HL-60 (cell line): ENCODE data around the gene LOXL1.

ENCODE experiments used
- DNase-seq, 2 experiments: peaks; one replicate each; pipeline ENCODE4 v3.0.0-alpha.2; 2010 to 2020; ENCODE audit warnings: low read depth in 1 of 2, low spot score in 1 of 2
- H3K27ac ChIP-seq: fragments of 250-450 bp; sonication (Bioruptor Pico); replicated peaks from 2 replicates; pipeline ENCODE4 v1.5.1; 2020; ENCODE audit warnings: mild to moderate bottlenecking, moderate library complexity
- H3K27me3 ChIP-seq: fragments of 250-450 bp; sonication (Bioruptor Pico); 2 replicates; pipeline ENCODE4 v1.5.1; 2021; ENCODE audit warnings: mild to moderate bottlenecking, moderate library complexity; ENCODE audit not compliant: insufficient read depth, poor library complexity, severe bottlenecking
- H3K4me3 ChIP-seq: replicated peaks from 2 replicates; pipeline ENCODE4 v1.5.1; 2011; ENCODE audit warnings: mild to moderate bottlenecking, control low read depth, low read length; ENCODE audit not compliant: insufficient read depth
- GABPA ChIP-seq: IDR thresholded peaks from 2 replicates; pipeline ENCODE4 v1.6.1; 2012; ENCODE audit warnings: low read depth
- POLR2AphosphoS5 ChIP-seq: IDR thresholded peaks from 2 replicates; pipeline ENCODE4 v1.6.1; 2012; ENCODE audit warnings: low read depth
- SPI1 ChIP-seq: IDR thresholded peaks from 2 replicates; pipeline ENCODE4 v1.6.1; 2012; ENCODE audit warnings: low read depth, mild to moderate bottlenecking, borderline replicate concordance
- TF ChIP-seq, protein P1 (sequence below): IDR thresholded peaks from 2 replicates; pipeline ENCODE4 v1.6.1; 2012; ENCODE audit warnings: low read depth; ENCODE audit not compliant: insufficient replicate concordance
- TF ChIP-seq, protein P2 (sequence below): IDR thresholded peaks from one replicate; pipeline ENCODE4 v1.5.1; 2011; ENCODE audit warnings: low read length, control low read depth, inconsistent platforms; ENCODE audit not compliant: insufficient read depth

Gene LOXL1

DNA sequence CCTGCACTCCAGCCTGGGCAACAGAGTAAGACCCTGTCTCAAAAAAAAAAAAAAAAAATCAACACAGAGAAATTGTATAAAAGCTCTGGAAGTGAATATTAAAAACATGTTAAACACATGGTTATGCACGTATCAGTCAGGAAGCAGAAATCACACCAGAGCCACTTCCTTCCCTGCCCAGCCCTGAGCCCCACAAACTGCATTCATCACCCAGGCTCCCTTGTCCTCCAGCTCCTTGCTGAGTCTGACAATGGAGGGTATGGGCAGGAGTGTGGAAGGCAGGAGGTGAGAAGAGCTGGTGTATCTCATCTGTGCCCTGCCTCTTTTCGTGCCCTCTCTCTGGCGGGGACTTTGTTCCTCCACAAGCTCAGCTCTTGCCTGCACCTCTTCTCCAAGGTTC lies 12.1 kb upstream of the LOXL1 start:
- H3K27me3 ChIP-seq, result peaks cover 7% of the 10 kb centered on the region
- DNase-seq, result no peak
- no peak overlapping the region for H3K4me3 ChIP-seq
- no peak for TF ChIP-seq SPI1
- TF ChIP-seq, protein P1, sequence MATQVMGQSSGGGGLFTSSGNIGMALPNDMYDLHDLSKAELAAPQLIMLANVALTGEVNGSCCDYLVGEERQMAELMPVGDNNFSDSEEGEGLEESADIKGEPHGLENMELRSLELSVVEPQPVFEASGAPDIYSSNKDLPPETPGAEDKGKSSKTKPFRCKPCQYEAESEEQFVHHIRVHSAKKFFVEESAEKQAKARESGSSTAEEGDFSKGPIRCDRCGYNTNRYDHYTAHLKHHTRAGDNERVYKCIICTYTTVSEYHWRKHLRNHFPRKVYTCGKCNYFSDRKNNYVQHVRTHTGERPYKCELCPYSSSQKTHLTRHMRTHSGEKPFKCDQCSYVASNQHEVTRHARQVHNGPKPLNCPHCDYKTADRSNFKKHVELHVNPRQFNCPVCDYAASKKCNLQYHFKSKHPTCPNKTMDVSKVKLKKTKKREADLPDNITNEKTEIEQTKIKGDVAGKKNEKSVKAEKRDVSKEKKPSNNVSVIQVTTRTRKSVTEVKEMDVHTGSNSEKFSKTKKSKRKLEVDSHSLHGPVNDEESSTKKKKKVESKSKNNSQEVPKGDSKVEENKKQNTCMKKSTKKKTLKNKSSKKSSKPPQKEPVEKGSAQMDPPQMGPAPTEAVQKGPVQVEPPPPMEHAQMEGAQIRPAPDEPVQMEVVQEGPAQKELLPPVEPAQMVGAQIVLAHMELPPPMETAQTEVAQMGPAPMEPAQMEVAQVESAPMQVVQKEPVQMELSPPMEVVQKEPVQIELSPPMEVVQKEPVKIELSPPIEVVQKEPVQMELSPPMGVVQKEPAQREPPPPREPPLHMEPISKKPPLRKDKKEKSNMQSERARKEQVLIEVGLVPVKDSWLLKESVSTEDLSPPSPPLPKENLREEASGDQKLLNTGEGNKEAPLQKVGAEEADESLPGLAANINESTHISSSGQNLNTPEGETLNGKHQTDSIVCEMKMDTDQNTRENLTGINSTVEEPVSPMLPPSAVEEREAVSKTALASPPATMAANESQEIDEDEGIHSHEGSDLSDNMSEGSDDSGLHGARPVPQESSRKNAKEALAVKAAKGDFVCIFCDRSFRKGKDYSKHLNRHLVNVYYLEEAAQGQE, result no peak
- H3K27ac ChIP-seq, result no peak overlapping the region

DNA sequence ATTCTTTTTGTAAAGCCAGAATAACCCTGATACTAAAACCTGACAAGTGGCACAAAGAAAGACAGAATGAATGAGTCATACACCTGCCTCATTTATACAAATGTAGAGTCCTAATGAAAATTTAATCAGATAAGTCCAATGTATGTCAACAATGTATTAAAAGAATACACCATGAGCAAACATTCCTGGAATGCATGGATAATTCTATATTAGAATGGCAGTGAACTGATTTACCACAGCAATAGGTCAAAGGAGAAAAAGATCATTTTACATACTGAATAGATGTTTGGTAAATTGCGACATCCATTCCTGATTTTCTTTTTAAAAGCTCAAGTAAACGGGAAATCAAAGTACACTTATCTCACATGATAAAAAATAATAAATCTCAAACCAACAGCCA lies 11.2 kb upstream of the LOXL1 start:
- DNase-seq, result no peak
- Histone ChIP-seq H3K27me3 (peaks cover 7% of the 10 kb centered on the region), H3K27ac (no peak overlapping the region), H3K4me3 (no peak overlapping the region)
- TF ChIP-seq, protein P1, result no peak
- TF ChIP-seq SPI1 (no peak), POLR2AphosphoS5 (no peak)
- TF ChIP-seq, protein P2, sequence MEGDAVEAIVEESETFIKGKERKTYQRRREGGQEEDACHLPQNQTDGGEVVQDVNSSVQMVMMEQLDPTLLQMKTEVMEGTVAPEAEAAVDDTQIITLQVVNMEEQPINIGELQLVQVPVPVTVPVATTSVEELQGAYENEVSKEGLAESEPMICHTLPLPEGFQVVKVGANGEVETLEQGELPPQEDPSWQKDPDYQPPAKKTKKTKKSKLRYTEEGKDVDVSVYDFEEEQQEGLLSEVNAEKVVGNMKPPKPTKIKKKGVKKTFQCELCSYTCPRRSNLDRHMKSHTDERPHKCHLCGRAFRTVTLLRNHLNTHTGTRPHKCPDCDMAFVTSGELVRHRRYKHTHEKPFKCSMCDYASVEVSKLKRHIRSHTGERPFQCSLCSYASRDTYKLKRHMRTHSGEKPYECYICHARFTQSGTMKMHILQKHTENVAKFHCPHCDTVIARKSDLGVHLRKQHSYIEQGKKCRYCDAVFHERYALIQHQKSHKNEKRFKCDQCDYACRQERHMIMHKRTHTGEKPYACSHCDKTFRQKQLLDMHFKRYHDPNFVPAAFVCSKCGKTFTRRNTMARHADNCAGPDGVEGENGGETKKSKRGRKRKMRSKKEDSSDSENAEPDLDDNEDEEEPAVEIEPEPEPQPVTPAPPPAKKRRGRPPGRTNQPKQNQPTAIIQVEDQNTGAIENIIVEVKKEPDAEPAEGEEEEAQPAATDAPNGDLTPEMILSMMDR, result no peak

DNA sequence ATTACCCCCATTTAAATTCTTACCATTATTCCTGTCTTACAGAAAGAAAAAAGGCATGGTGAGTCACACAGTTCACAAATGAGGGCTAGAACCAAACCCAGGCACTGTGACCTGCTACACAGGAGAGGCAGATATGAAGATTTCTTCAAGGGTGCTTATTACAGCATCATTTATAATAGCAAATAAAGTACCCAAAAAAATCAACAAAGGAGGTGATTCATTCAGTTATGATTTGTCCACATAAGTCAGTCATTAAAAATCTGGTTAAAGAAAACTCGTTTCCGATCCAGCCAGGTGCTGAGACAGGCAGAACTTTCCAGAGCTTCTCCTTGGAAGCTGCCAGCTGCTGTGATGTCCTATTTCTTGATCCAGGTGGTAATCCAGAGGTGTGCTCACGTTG lies 7.5 kb upstream of the LOXL1 start:
- no peak for DNase-seq
- H3K27me3 ChIP-seq, result no peaks in the 10 kb centered on the region
- no peak overlapping the region for H3K27ac ChIP-seq
- H3K4me3 ChIP-seq, result no peak overlapping the region
- TF ChIP-seq POLR2AphosphoS5 (no peak), SPI1 (no peak), GABPA (no peak)
- TF ChIP-seq, protein P2, result no peak
- TF ChIP-seq, protein P1, result no peak

DNA sequence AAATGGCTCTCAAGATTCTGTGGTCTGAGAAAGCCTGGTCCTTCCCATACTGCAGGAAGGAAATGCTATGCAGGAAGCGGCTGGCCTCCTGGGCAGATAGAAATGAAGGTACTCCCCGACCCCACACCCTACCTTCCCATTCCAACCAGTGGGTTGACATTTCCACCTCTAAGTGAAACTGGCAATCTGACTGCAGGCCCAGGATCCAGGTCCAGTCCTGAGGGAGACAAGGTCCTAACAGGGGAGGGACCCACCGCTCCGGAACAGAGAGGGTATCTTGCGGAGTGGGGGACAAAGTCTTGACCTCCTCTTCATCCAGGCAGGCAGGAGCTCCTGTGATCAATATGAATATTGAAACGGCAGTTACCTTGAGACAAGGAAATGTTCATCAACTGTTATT lies 6.6 kb upstream of the LOXL1 start:
- Histone ChIP-seq H3K27me3 (no peaks in the 10 kb centered on the region), H3K4me3 (no peak overlapping the region), H3K27ac (peak overlapping the region; percentile 61; the same call in 1 of the 2 replicates)
- TF ChIP-seq, protein P1, result no peak
- TF ChIP-seq POLR2AphosphoS5 (no peak), SPI1 (no peak), GABPA (no peak)
- TF ChIP-seq, protein P2, result no peak
- no peak for DNase-seq
